ENCODE data around the gene APH1B. TPM values are rescaled to one million over a fixed set of nuclear protein-coding genes. Genes with fewer than 3 reads are reported as not detected.

Gene APH1B
- total RNA-seq, 1 donor from 2014 or later, result 22.8 TPM

GRCh38 chr15:63337046-63337445 lies 59.6 kb downstream of the APH1B start:
- DNase-seq (ENCODE audit: extremely low spot score in 2 of 2), result no peak
- Histone ChIP-seq H3K27me3 (no peaks in the 10 kb centered on the region), H3K27ac (no peak overlapping the region), H3K36me3 (peaks cover 0 to 8% of the 10 kb centered on the region in 2 donors), H3K4me3 (no peak overlapping the region), H3K4me1 (peaks cover 13% of the 10 kb centered on the region), H3K9me3 (no peaks in the 10 kb centered on the region)
- intact Hi-C loops (cut with DNase I), result no loop called here
- TF ChIP-seq POLR2A (IDR thresholded peaks at IDR 0.05) (no peak), CTCF (IDR thresholded peaks at IDR 0.05) (no peak), POLR2AphosphoS5 (IDR thresholded peaks at IDR 0.05; ENCODE audit: insufficient read depth in 1 of 2, low read depth in 1 of 2) (no peak)

GRCh38 chr15:63338170-63338569 lies 60.8 kb downstream of the APH1B start:
- Histone ChIP-seq H3K36me3 (peaks cover 0 to 12% of the 10 kb centered on the region in 2 donors), H3K27ac (no peak overlapping the region)
- TF ChIP-seq POLR2AphosphoS5 (IDR thresholded peaks at IDR 0.05; ENCODE audit: insufficient read depth in 1 of 2, low read depth in 1 of 2) (no peak), POLR2A (IDR thresholded peaks at IDR 0.05) (no peak), CTCF (IDR thresholded peaks at IDR 0.05) (no peak)

GRCh38 chr15:63339006-63339766 lies 61.8 kb downstream of the APH1B start:
- Histone ChIP-seq H3K27me3 (no peaks in the 10 kb centered on the region), H3K4me1 (peaks cover 7% of the 10 kb centered on the region), H3K27ac (no peak overlapping the region), H3K36me3 (peaks cover 0 to 12% of the 10 kb centered on the region in 2 donors), H3K4me3 (no peak overlapping the region), H3K9me3 (no peaks in the 10 kb centered on the region)
- no peak for DNase-seq (ENCODE audit: extremely low spot score in 2 of 2)
- TF ChIP-seq CTCF (IDR thresholded peaks at IDR 0.05) (no peak), POLR2A (IDR thresholded peaks at IDR 0.05) (no peak), POLR2AphosphoS5 (IDR thresholded peaks at IDR 0.05; ENCODE audit: insufficient read depth in 1 of 2, low read depth in 1 of 2) (no peak)
- intact Hi-C loops (cut with DNase I), result no loop called here

More at GRCh38 chr15:63338170-63338569, 60.8 kb downstream of the APH1B start:
- Histone ChIP-seq H3K4me1 (peaks cover 7% of the 10 kb centered on the region), H3K4me3 (no peak overlapping the region), H3K9me3 (no peaks in the 10 kb centered on the region), H3K27me3 (no peaks in the 10 kb centered on the region)
- intact Hi-C loops (cut with DNase I), result no loop called here
- no peak for DNase-seq (ENCODE audit: extremely low spot score in 2 of 2)

GRCh38 chr15:63339836-63340235 lies 62.4 kb downstream of the APH1B start:
- no peak for TF ChIP-seq POLR2AphosphoS5 (IDR thresholded peaks at IDR 0.05; ENCODE audit: insufficient read depth in 1 of 2, low read depth in 1 of 2)
- no peak for TF ChIP-seq CTCF (IDR thresholded peaks at IDR 0.05)
- no peak for TF ChIP-seq POLR2A (IDR thresholded peaks at IDR 0.05)
- H3K36me3 ChIP-seq, result peaks cover 0 to 12% of the 10 kb centered on the region in 2 donors
- H3K27me3 ChIP-seq, result no peaks in the 10 kb centered on the region
- H3K9me3 ChIP-seq, result no peaks in the 10 kb centered on the region
- H3K4me3 ChIP-seq, result no peak overlapping the region
- peaks cover 7% of the 10 kb centered on the region for H3K4me1 ChIP-seq
- intact Hi-C loops (cut with DNase I), result no loop called here
- no peak for DNase-seq (ENCODE audit: extremely low spot score in 2 of 2)
- H3K27ac ChIP-seq, result no peak overlapping the region

- no peak for TF ChIP-seq POLR2AphosphoS5 (IDR thresholded peaks at IDR 0.05; ENCODE audit: insufficient read depth in 1 of 2, low read depth in 1 of 2)
- no peak for TF ChIP-seq POLR2A (IDR thresholded peaks at IDR 0.05)
- TF ChIP-seq CTCF (IDR thresholded peaks at IDR 0.05), result no peak
- intact Hi-C loops (cut with DNase I), result no loop called here
- H3K4me3 ChIP-seq, result no peak overlapping the region
- H3K27ac ChIP-seq, result no peak overlapping the region
- H3K36me3 ChIP-seq, result peaks cover 0 to 12% of the 10 kb centered on the region in 2 donors
- H3K9me3 ChIP-seq, result no peaks in the 10 kb centered on the region
- H3K4me1 ChIP-seq, result peaks cover 7% of the 10 kb centered on the region
- H3K27me3 ChIP-seq, result no peaks in the 10 kb centered on the region
- no peak for DNase-seq (ENCODE audit: extremely low spot score in 2 of 2)
Measured at GRCh38 chr15:63340353-63340752, 62.9 kb downstream of the APH1B start.
